Upper lobe of left lung (tissue), 6 donors: Measurements from ENCODE around the gene NFATC2. TPM values are rescaled to one million over a fixed set of nuclear protein-coding genes. Genes with fewer than 3 reads are reported as not detected.
"Not testable (repeated sequence)": the region's sequence is repeated elsewhere in the genome, so short reads cannot be mapped to it uniquely, and the experiment has no call there.

ENCODE experiments used
- ATAC-seq, 2 donors: fragments of 200-7000 bp; cut with Tn5 transposase; one replicate each; pipeline ENCODE4 v1.9.1; 2022; ENCODE audit warnings: mild to moderate bottlenecking in 2 of 2, moderate library complexity in 2 of 2; ENCODE audit not compliant: low FRiP score in 2 of 2
- DNase-seq, 2 donors: peaks; one replicate each; pipeline ENCODE4 v3.0.0-alpha.2; 2019 to 2020
- H3K27ac ChIP-seq, 4 donors: fragments of 200-600 bp; sonication (generic); one replicate each; pipeline ENCODE4 v1.5.1; 2016 to 2019
- H3K27me3 ChIP-seq, 4 donors: fragments of 200-600 bp; sonication (generic); one replicate each; pipeline ENCODE4 v1.5.1; 2017 to 2019
- H3K36me3 ChIP-seq, 4 donors: fragments of 200-600 bp; sonication (generic); one replicate each; pipeline ENCODE4 v1.5.1; 2016 to 2019
- H3K4me1 ChIP-seq, 4 donors: fragments of 200-600 bp; sonication (generic); one replicate each; pipeline ENCODE4 v1.5.1; 2018 to 2019
- H3K4me3 ChIP-seq, 4 donors: fragments of 200-600 bp; sonication (generic); one replicate each; pipeline ENCODE4 v1.5.1; 2017 to 2019; ENCODE audit warnings: mild to moderate bottlenecking in 2 of 4, moderate library complexity in 1 of 4
- H3K9me3 ChIP-seq, 4 donors: fragments of 200-600 bp; sonication (generic); one replicate each; pipeline ENCODE4 v1.5.1; 2018 to 2019
- CTCF ChIP-seq, 6 experiments: fragments of 450-650 bp in 4 of 6; fragments of 200-600 bp in 2 of 6; sonication (generic) in 2 of 6; IDR thresholded peaks; one replicate each; pipeline ENCODE4 v1.5.1; 2016 to 2019; ENCODE audit warnings: antibody characterized with exemption in 6 of 6
- EP300 ChIP-seq, 4 donors: sonication (generic); formaldehyde crosslinking; IDR thresholded peaks; one replicate each; pipeline ENCODE4 v1.5.1; 2017; ENCODE audit warnings: antibody characterized with exemption in 4 of 4, control low read depth in 2 of 4
- POLR2A ChIP-seq, 4 donors: fragments of 450-650 bp; IDR thresholded peaks; one replicate each; pipeline ENCODE4 v1.5.1; 2016 to 2017; ENCODE audit warnings: antibody characterized with exemption in 4 of 4, mild to moderate bottlenecking in 2 of 4
- POLR2AphosphoS5 ChIP-seq, 2 donors: sonication (generic); formaldehyde crosslinking; IDR thresholded peaks; one replicate each; pipeline ENCODE4 v1.5.1; 2017; ENCODE audit warnings: antibody characterized with exemption in 2 of 2
- WGBS, 2 donors: methylation state at CpG; one replicate each; pipeline ENCODE4 v1.1.5; 2017 to 2018; 5-methylcytosine and 5-hydroxymethylcytosine counted together
- total RNA-seq, 6 donors: library from RNA; depleted of rRNA in 4 of 6; stranded (reverse); fragments of >200 nt in 4 of 6; gene quantifications; one replicate each; pipeline versions ENCODE4 v1.1.0 to v1.2.1, GENCODE V29; 2016 to 2021
- donor health status: DM: no; HTN: no; CAD: no; lungs with moderate emphysema.
- donor health status: DM: no; HTN: yes; CAD: no; lungs with severe emphysema.

Gene NFATC2
- total RNA-seq, 6 donors from 2014 or later, result 5.1 to 28.1 (median 7.6) TPM

GRCh38 chr20:51347831-51348230, 194.7 kb downstream of the NFATC2 start:
- Histone ChIP-seq H3K27ac (no peak overlapping the region), H3K36me3 (no peaks in the 10 kb centered on the region), H3K4me1 (no peaks in the 10 kb centered on the region), H3K9me3 (no peaks in the 10 kb centered on the region), H3K4me3 (no peak overlapping the region), H3K27me3 (no peaks in the 10 kb centered on the region)
- TF ChIP-seq CTCF (IDR thresholded peaks at IDR 0.05) (no peak), EP300 (IDR thresholded peaks at IDR 0.05) (no peak), POLR2A (IDR thresholded peaks at IDR 0.05) (no peak), POLR2AphosphoS5 (IDR thresholded peaks at IDR 0.05) (no peak)
- DNase-seq (no peak), ATAC-seq (no peak)
- 75 to 88% methylated on average over 1 of the region's 1 CpG for WGBS, 2 donors

GRCh38 chr20:51346686-51347485, 195.6 kb downstream of the NFATC2 start:
- DNase-seq (no peak), ATAC-seq (peak in 1 of 2 donors; percentile 7)
- TF ChIP-seq POLR2AphosphoS5 (IDR thresholded peaks at IDR 0.05) (no peak), POLR2A (IDR thresholded peaks at IDR 0.05) (no peak), CTCF (IDR thresholded peaks at IDR 0.05) (no peak), EP300 (IDR thresholded peaks at IDR 0.05) (no peak)
- Histone ChIP-seq H3K36me3 (no peaks in the 10 kb centered on the region), H3K4me3 (no peak overlapping the region), H3K27ac (no peak overlapping the region), H3K4me1 (no peaks in the 10 kb centered on the region), H3K27me3 (no peaks in the 10 kb centered on the region), H3K9me3 (no peaks in the 10 kb centered on the region)
- 75 to 82% methylated on average over 8 of the region's 8 CpGs for WGBS, 2 donors

- Histone ChIP-seq H3K27me3 (no peaks in the 10 kb centered on the region), H3K4me1 (no peaks in the 10 kb centered on the region), H3K4me3 (no peak overlapping the region), H3K9me3 (no peaks in the 10 kb centered on the region), H3K27ac (no peak overlapping the region), H3K36me3 (no peaks in the 10 kb centered on the region)
- DNase-seq (no peak), ATAC-seq (peak in 1 of 2 donors; percentile 86)
- no peak for TF ChIP-seq POLR2A (IDR thresholded peaks at IDR 0.05)
- TF ChIP-seq EP300 (IDR thresholded peaks at IDR 0.05), result no peak
- no peak for TF ChIP-seq POLR2AphosphoS5 (IDR thresholded peaks at IDR 0.05)
- no peak for TF ChIP-seq CTCF (IDR thresholded peaks at IDR 0.05)
- 72 to 76% methylated on average over 8 of the region's 8 CpGs for WGBS, 2 donors
These were observed 196.9 kb downstream of the NFATC2 start for GRCh38 chr20:51345601-51346101.

- H3K27me3 ChIP-seq, ATAC-seq: not testable (repeated sequence)
These were observed 198.7 kb downstream of the NFATC2 start for GRCh38 chr20:51343802-51344201.

GRCh38 chr20:51342510-51343236, 199.8 kb downstream of the NFATC2 start:
- TF ChIP-seq POLR2A (IDR thresholded peaks at IDR 0.05) (no peak), POLR2AphosphoS5 (IDR thresholded peaks at IDR 0.05) (no peak), CTCF (IDR thresholded peaks at IDR 0.05) (no peak), EP300 (IDR thresholded peaks at IDR 0.05) (no peak)
- ATAC-seq (no peak), DNase-seq (no peak)
- H3K4me1 ChIP-seq, result no peaks in the 10 kb centered on the region
- WGBS, 2 donors, result 77 to 80% methylated on average over 8 of the region's 8 CpGs
- H3K4me3 ChIP-seq, result no peak overlapping the region
- H3K27me3 ChIP-seq, result no peaks in the 10 kb centered on the region
- H3K36me3 ChIP-seq, result no peaks in the 10 kb centered on the region
- H3K9me3 ChIP-seq, result no peaks in the 10 kb centered on the region
- no peak overlapping the region for H3K27ac ChIP-seq

More at GRCh38 chr20:51343802-51344201, 198.7 kb downstream of the NFATC2 start:
- not testable (repeated sequence) for H3K4me1 ChIP-seq, DNase-seq, H3K4me3 ChIP-seq, H3K36me3 ChIP-seq, H3K27ac ChIP-seq, H3K9me3 ChIP-seq
- WGBS, 2 donors, result 60 to 69% methylated on average over 3 of the region's 3 CpGs
